GM13976 (cell line): Measurements from ENCODE around the gene CLDN7.
A peak's percentile ranks its signal among the peaks of the same experiment; 100 is the strongest.

ENCODE experiments used
- DNase-seq: peaks from one replicate; pipeline ENCODE4 v3.0.0; 2012; ENCODE audit warnings: low spot score
- in situ Hi-C: fragments of 300-500 bp; cut with MboI; formaldehyde crosslinking; loops from one replicate; pipeline ENCODE4 v1.12.0; 2022; ENCODE audit warnings: low sequenced_read_pairs, mixed read lengths, inconsistent platforms; ENCODE audit not compliant: unreplicated experiment
- TF ChIP-seq, protein P1 (sequence below): IDR thresholded peaks from 2 replicates; pipeline ENCODE4 v1.5.1; 2012; ENCODE audit warnings: borderline replicate concordance, mild to moderate bottlenecking; ENCODE audit not compliant: insufficient read depth; ENCODE audit errors: extremely low read depth, missing control alignments, control extremely low read depth

Gene CLDN7

GRCh38 chr17:7293816-7294613 lies 31.7 kb upstream of the CLDN7 start:
- TF ChIP-seq, protein P1, sequence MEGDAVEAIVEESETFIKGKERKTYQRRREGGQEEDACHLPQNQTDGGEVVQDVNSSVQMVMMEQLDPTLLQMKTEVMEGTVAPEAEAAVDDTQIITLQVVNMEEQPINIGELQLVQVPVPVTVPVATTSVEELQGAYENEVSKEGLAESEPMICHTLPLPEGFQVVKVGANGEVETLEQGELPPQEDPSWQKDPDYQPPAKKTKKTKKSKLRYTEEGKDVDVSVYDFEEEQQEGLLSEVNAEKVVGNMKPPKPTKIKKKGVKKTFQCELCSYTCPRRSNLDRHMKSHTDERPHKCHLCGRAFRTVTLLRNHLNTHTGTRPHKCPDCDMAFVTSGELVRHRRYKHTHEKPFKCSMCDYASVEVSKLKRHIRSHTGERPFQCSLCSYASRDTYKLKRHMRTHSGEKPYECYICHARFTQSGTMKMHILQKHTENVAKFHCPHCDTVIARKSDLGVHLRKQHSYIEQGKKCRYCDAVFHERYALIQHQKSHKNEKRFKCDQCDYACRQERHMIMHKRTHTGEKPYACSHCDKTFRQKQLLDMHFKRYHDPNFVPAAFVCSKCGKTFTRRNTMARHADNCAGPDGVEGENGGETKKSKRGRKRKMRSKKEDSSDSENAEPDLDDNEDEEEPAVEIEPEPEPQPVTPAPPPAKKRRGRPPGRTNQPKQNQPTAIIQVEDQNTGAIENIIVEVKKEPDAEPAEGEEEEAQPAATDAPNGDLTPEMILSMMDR = no peak
- in situ Hi-C loops = loop anchor here (25.0 kb wide), 1 partner anchor 257 kb away; the partner anchor contains the start of genes SLC16A11 and SLC16A13
- DNase-seq = no peak

DNA sequence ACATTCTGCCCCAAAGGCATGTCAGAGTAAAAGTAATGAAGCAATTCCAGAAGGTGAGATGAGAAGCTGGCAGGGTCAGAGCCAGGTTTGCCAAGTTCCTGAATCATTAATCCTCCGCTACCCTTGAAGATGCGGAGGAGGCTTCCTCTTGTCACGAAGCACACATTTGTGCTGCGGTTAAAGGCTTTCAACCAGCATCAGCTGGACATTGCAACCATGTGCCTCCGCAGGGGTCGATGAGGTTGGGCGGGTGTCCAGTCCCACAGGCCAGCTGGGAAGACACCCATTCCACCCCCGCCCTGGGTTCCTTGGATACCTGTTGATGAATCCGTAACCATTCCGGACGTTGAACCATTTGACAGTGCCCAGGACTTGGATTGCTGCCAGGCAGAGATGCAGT lies 30.9 kb upstream of the CLDN7 start:
- TF ChIP-seq, protein P1 = no peak
- in situ Hi-C loops = loop anchor here (25.0 kb wide), 1 partner anchor 256 kb away; the partner anchor contains the start of genes SLC16A11 and SLC16A13
- peak; percentile 12 for DNase-seq

GRCh38 chr17:7292729-7293128 lies 30.5 kb upstream of the CLDN7 start:
- in situ Hi-C loops = loop anchor here (25.0 kb wide), 1 partner anchor 255 kb away; the partner anchor contains the start of genes SLC16A11 and SLC16A13
- TF ChIP-seq, protein P1 = no peak
- DNase-seq = peak; percentile 34

DNA sequence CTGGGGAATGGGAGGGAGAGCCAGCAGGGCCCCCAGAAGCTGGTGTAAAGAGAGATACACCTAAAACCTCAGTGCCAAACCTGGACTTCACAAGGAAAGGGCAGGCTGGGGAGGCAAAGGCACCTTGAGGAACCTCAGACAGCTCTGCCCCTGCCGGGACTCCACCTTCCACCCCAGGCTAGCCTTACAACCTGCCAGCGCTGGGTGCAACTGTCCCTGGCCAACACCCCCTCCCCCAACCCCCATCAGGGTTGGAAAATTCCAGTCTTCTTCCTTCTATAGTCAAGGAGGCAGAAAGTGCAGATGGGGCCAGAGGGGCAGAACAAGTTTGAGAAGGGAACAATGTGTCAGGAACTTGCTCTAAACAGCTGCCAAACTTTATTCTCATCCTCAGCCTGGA lies 29.9 kb upstream of the CLDN7 start:
- in situ Hi-C loops = loop anchor here (25.0 kb wide), 1 partner anchor 255 kb away; the partner anchor contains the start of genes SLC16A11 and SLC16A13
- DNase-seq = no peak
- TF ChIP-seq, protein P1 = no peak

DNA sequence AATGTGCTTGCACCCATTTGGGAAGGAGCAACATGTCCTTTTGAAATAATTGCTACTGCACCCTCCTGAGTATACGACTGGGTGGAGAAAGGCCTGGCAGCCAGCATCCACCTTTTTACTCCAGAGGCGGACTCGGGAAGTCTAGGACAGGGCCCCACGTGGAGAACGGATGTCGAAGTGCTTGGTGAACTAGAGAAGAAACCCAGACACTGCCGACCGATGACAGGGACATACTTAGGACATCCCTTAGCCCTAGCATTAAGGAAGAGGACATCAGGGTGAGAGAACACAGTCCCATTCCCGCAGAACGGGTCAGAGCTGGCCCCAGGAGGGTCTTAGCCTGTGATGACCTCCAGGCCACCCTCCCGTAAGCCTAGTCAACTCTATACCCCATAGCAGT lies 28.4 kb upstream of the CLDN7 start:
- in situ Hi-C loops = loop anchor here (25.0 kb wide), 1 partner anchor 253 kb away; the partner anchor contains the start of genes SLC16A11 and SLC16A13
- peak; percentile 17 for DNase-seq
- TF ChIP-seq, protein P1 = no peak

- DNase-seq = peak; percentile 23
- TF ChIP-seq, protein P1 = no peak
- in situ Hi-C loops = loop anchor here (25.0 kb wide), 1 partner anchor 253 kb away; the partner anchor contains the start of genes SLC16A11 and SLC16A13
These were observed 27.9 kb upstream of the CLDN7 start for GRCh38 chr17:7290166-7290565.
